Measurements from ENCODE around the gene ARHGAP24. TPM values are rescaled to one million over a fixed set of nuclear protein-coding genes. Genes with fewer than 3 reads are reported as not detected.

The ARHGAP24 gene
- polyA plus RNA-seq, 4 donors: 34.3 to 123 (median 108) TPM

- DNase-seq (ENCODE audit: low read depth in 4 of 4, low spot score in 3 of 4): no peak
Observed at GRCh38 chr4:85769009-85769408, 294.1 kb downstream of the ARHGAP24 start.

GRCh38 chr4:85772470-85772869 lies 297.5 kb downstream of the ARHGAP24 start:
- no peak for DNase-seq (ENCODE audit: low read depth in 4 of 4, low spot score in 3 of 4)

- DNase-seq (ENCODE audit: low read depth in 4 of 4, low spot score in 3 of 4): no peak
Observed at GRCh38 chr4:85773372-85773771, 298.4 kb downstream of the ARHGAP24 start.

- no peak for DNase-seq (ENCODE audit: low read depth in 4 of 4, low spot score in 3 of 4)
Observed at GRCh38 chr4:85774000-85774399, 299.1 kb downstream of the ARHGAP24 start.

DNA sequence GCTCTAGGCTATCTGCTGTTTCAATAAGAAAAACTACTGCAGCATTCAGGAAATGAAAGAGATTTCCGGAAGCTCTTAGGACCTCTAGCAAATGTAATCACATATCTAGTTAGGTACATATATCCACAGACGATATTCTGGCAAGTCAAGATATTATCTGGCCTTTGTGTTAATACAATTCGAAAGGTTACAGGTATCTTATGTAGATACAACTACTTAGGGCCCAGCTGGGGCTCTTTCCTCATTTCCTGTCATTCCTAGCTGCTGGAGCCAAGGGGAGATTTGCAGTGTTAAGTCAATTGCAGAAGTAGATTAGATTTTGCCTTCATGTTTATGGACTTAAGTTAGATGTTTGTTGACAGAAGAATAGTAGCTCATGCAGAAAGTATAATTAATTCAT lies 299.5 kb downstream of the ARHGAP24 start:
- no peak for DNase-seq (ENCODE audit: low read depth in 4 of 4, low spot score in 3 of 4)

GRCh38 chr4:85776096-85776495 lies 301.1 kb downstream of the ARHGAP24 start:
- DNase-seq (ENCODE audit: low read depth in 4 of 4, low spot score in 3 of 4): no peak

DNA sequence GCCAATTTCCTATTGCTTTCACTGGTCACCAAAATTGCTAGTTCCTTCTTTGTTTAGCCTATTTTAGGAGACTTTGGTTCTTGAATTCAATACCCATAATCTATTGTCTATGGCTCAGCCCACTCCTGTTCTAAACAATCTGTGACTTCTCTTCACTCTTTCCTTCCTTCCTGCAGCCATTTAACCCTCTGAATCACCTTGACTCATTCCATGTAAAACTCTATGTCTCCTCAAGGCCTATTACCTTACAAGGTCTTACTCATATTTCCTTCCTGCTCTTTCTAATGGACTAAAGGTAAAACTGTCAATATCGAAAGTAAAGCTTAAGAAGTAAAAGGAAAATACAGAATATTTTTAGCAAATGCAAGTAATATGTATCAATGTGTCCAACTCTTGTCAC lies 301.6 kb downstream of the ARHGAP24 start:
- no peak for DNase-seq (ENCODE audit: low read depth in 4 of 4, low spot score in 3 of 4)

DNA sequence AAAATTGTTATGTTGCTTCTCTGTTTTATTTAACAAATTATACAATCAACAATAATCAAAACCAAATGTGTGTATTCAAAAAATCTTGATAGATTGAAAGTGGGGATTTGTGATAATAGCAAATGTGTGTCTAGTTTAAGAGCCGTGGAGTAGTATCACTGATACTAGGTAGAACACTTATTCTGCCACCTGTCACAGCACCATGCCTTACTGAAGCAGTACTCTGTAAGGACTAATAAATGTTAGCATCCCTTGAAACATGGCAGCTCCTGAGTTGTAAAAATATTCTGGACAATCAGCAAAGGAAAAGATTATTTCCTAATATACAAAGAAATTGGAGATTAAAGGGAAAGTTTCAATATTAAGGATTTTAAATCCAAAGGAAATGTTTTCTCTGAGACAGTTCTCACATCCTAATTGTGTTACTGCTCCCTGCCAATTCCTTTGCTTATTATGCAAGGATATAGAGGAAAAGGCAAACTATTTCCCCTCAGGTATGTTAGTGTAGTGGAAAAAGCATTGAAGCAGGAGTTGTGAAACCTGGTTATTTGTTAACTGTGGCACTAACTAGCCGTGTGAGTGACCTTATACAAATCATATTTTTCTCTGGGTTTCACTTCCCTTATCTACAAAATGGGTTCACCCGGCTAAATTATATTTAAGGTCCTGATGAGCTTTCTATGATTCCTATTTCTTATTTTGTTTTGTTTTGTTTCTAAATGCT lies 303.1 kb downstream of the ARHGAP24 start:
- DNase-seq (ENCODE audit: low read depth in 4 of 4, low spot score in 3 of 4): no peak

DNA sequence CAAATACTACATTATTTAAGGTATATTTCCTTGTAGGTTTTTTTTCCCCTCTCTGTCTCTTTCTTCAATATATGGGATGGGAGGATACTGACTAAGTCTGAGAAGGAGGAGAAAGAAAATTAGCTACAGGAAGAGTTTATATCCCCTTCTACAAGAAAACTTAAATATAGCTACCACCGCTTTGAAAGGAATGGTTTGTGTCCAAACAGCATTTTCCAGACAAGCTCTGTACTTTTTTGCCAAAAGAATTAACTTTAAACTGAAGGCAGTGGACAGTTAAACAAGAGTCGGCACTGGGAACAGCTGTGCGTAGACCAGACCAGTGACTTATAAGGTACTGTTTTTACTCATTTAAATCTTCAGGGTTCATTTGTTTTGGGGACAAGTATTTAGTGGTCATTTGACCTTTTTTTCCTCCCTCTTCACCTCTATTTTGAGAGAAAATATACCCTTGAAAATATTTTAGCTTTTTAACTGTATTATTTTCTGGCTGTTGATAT lies 303.7 kb downstream of the ARHGAP24 start:
- DNase-seq (ENCODE audit: low read depth in 4 of 4, low spot score in 3 of 4): no peak

- no peak for DNase-seq (ENCODE audit: low read depth in 4 of 4, low spot score in 3 of 4)
Observed at GRCh38 chr4:85779165-85779564, 304.2 kb downstream of the ARHGAP24 start.

- DNase-seq (ENCODE audit: low read depth in 4 of 4, low spot score in 3 of 4): no peak
Observed at GRCh38 chr4:85780664-85781063, 305.7 kb downstream of the ARHGAP24 start.

- no peak for DNase-seq (ENCODE audit: low read depth in 4 of 4, low spot score in 3 of 4)
Observed at GRCh38 chr4:85783483-85783882, 308.5 kb downstream of the ARHGAP24 start.

DNA sequence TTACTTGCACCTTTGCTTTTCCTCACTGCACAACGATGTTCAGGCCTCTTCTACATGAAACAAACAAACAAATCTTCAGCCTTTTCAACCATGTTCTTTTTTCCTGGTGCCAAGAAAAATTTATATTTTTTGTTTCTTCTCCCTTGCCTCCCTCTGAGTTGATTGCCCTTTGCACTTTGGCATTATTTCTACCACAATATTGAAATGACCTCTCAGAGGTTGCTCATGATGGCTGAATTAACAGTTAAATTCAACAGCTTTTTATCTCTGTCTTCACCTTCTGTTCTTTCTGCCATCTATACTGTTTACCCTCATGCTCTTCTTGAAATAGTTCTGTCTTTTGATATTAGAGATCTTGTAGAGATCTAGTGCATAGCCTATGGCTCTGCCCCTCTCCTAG lies 308.9 kb downstream of the ARHGAP24 start:
- no peak for DNase-seq (ENCODE audit: low read depth in 4 of 4, low spot score in 3 of 4)

GRCh38 chr4:85784348-85784747 lies 309.4 kb downstream of the ARHGAP24 start:
- DNase-seq (ENCODE audit: low read depth in 4 of 4, low spot score in 3 of 4): no peak

DNA sequence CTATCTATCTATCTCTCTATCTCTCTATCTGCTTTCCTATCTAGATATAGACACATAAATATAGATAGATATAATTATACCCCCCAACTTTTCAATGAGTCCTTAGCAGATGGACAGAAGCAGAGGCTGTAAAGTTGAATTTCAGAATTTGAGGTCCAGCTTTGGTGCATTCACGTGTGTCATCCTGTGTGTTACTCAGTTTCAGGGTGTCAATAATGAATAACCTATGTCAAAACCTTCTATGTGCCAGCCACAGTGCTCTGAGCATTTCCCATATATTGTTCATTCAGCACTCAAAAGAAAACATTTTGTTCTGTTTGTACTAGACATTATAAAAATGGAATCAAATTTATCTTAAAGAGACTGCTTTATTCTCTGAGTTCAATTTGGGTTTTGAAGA lies 310.0 kb downstream of the ARHGAP24 start:
- DNase-seq (ENCODE audit: low read depth in 4 of 4, low spot score in 3 of 4): no peak

GRCh38 chr4:85787133-85787532 lies 312.2 kb downstream of the ARHGAP24 start:
- DNase-seq (ENCODE audit: low read depth in 4 of 4, low spot score in 3 of 4): no peak

GRCh38 chr4:85788604-85789003 lies 313.7 kb downstream of the ARHGAP24 start:
- DNase-seq (ENCODE audit: low read depth in 4 of 4, low spot score in 3 of 4): no peak

DNA sequence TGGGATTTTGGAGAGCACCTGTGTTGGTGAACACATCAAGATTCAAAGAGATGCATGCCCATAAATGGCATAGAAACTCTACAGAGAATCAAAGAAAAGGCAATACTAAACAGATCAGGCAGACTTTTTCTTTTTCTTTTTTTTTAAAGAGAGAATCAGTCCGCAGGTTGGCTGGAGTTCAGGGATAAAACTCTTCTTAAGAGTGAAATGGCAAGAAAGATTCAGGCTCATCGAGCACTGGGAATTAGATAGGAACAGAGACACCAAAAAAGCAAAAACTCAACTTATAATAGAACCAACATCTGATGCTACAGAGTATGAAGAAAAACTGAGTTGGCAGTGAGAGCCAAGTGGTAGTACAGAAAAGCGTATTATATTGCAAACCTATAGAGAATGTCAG lies 314.3 kb downstream of the ARHGAP24 start:
- DNase-seq (ENCODE audit: low read depth in 4 of 4, low spot score in 3 of 4): no peak

GRCh38 chr4:85790582-85790981 lies 315.6 kb downstream of the ARHGAP24 start:
- peak in 1 of 4 donors; percentile 48 for DNase-seq (ENCODE audit: low read depth in 4 of 4, low spot score in 3 of 4)

GRCh38 chr4:85792376-85793232 lies 317.7 kb downstream of the ARHGAP24 start:
- DNase-seq (ENCODE audit: low read depth in 4 of 4, low spot score in 3 of 4): peak in 1 of 4 donors; percentile 25

GRCh38 chr4:85793233-85793585 lies 318.3 kb downstream of the ARHGAP24 start:
- DNase-seq (ENCODE audit: low read depth in 4 of 4, low spot score in 3 of 4): no peak

Measured in left renal pelvis (tissue), 4 donors.